Glutamatergic neuron (in vitro differentiated cells): ENCODE data around the gene NFKBIE. TPM values are rescaled to one million over a fixed set of nuclear protein-coding genes. Genes with fewer than 3 reads are reported as not detected.

Experiments used
- DNase-seq: peaks from one replicate; pipeline ENCODE4 v3.0.0; 2022
- H3K27ac Mint-ChIP-seq: one replicate; pipeline ENCODE4 v1.8.0; 2020; ENCODE audit warnings: mild to moderate bottlenecking, mixed read lengths, inconsistent platforms; ENCODE audit not compliant: unreplicated experiment
- H3K27me3 Mint-ChIP-seq: one replicate; pipeline ENCODE4 v1.8.0; 2020; ENCODE audit warnings: mild to moderate bottlenecking, moderate library complexity, mixed read lengths, inconsistent platforms; ENCODE audit not compliant: unreplicated experiment
- H3K36me3 Mint-ChIP-seq: one replicate; pipeline ENCODE4 v1.8.0; 2020; ENCODE audit warnings: mild to moderate bottlenecking, mixed read lengths, inconsistent platforms; ENCODE audit not compliant: unreplicated experiment
- H3K4me1 Mint-ChIP-seq: one replicate; pipeline ENCODE4 v1.8.0; 2020; ENCODE audit warnings: mild to moderate bottlenecking, low read depth, mixed read lengths, inconsistent platforms; ENCODE audit not compliant: unreplicated experiment
- H3K4me3 Mint-ChIP-seq: one replicate; pipeline ENCODE4 v1.8.0; 2020; ENCODE audit warnings: mild to moderate bottlenecking, mixed read lengths, inconsistent platforms; ENCODE audit not compliant: unreplicated experiment
- H3K9me3 Mint-ChIP-seq: one replicate; pipeline ENCODE4 v1.8.0; 2020; ENCODE audit warnings: mild to moderate bottlenecking, moderate library complexity, mixed read lengths, inconsistent platforms; ENCODE audit not compliant: unreplicated experiment
- total RNA-seq: library from RNA; stranded (reverse); fragmentation: NEBNext Ultra II Directional; extraction: Animal tissue kit (Norgen Biotek cat#: 25700); gene quantifications from one replicate; pipeline ENCODE4 v1.2.1, GENCODE V29; 2021; ENCODE audit not compliant: unreplicated experiment
- TF ChIP-seq, protein P1 (sequence below): fragments of 200-600 bp; sonication (generic); IDR thresholded peaks from one replicate; pipeline ENCODE4 v1.5.0; 2021; ENCODE audit not compliant: partially characterized antibody, unreplicated experiment

NFKBIE gene
- total RNA-seq, 1 donor from 2014 or later: 15.3 TPM

DNA sequence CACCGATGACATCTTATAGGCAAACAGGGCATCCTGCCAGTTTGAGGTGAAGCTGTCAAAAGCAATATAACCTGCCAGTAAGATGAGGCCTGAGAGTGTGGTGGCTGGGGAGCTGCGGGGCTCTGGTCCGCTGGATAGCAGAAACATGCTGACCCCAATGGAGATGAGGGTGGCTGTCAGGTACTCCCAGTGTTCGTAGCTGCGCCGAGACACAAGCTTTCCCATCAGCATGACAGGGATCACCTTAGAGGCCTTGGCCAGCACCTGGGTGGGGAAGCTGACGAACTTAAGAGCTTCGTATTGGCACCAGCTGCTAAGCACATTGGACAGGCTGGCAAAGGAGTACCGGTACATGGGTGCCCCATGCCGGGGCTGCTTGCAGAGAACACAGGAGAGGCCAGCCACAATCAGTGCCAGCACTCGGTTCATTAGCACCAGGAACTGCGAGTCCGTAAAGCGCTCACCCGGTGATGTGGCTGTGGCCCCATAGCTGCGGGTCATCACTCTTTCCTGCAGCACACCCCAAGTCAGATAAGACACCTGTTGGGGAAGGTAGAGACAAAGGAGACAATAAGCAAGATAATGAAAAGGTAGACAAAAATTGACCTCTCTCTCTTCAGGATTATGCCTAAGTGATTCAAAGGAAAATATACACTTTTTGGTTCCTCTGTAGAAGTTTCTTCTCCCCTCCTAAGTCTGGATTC is 10.1 kb downstream of the NFKBIE start:
- peak overlapping the region; percentile 98 for H3K27ac Mint-ChIP-seq
- H3K27me3 Mint-ChIP-seq: peaks cover 11% of the 10 kb centered on the region
- DNase-seq: no peak
- TF ChIP-seq, protein P1, sequence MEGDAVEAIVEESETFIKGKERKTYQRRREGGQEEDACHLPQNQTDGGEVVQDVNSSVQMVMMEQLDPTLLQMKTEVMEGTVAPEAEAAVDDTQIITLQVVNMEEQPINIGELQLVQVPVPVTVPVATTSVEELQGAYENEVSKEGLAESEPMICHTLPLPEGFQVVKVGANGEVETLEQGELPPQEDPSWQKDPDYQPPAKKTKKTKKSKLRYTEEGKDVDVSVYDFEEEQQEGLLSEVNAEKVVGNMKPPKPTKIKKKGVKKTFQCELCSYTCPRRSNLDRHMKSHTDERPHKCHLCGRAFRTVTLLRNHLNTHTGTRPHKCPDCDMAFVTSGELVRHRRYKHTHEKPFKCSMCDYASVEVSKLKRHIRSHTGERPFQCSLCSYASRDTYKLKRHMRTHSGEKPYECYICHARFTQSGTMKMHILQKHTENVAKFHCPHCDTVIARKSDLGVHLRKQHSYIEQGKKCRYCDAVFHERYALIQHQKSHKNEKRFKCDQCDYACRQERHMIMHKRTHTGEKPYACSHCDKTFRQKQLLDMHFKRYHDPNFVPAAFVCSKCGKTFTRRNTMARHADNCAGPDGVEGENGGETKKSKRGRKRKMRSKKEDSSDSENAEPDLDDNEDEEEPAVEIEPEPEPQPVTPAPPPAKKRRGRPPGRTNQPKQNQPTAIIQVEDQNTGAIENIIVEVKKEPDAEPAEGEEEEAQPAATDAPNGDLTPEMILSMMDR: no peak
- peaks cover 7% of the 10 kb centered on the region for H3K36me3 Mint-ChIP-seq
- H3K4me1 Mint-ChIP-seq: peaks cover 29% of the 10 kb centered on the region
- peaks cover 16% of the 10 kb centered on the region for H3K9me3 Mint-ChIP-seq
- peak overlapping the region; percentile 100 for H3K4me3 Mint-ChIP-seq

DNA sequence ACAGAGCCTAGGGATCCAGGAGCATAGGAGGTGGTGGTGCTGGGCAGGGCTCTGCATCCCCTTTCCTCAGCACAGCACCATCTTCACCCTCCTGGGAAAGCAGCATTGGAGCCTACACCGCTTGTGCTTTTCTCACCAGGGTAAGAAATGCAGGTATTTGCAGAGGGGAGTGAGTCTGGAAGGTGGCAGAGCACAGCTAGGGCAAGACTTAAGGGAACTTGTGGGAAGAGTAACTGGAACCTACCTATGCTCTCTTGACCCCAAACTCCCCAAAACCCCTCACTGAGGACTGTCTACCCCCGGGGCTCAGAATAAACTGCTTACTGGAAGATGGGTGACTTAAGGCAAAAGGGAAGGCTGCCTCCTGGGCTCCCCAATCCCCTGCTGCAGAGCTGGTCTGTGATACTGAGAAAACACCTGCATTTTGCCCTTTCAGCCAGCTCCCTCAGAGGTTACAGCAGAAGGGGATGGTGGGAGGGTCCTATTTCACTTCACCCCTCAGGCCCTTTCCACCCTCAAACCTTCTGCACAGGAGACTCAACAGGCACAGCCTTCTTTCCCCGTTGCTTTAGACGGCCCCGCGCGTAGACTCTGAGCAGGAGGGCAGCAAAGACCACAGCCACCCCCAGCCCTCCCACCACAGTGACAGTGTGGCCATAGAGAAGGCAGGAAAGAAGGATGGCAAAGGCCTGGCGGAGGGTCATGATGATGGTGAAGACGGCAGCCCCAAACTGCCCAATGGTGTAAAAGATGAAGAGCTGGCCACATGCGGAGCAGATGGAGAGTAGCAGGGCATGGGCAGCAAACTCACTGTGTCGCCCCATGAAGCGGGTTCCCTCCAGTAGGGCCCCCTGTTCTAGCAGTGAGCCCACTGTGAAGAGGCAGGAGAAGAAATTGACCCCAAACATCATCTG is 10.9 kb downstream of the NFKBIE start:
- Mint-ChIP-seq H3K27ac (peak overlapping the region; percentile 64), H3K27me3 (peaks cover 12% of the 10 kb centered on the region), H3K4me3 (peak overlapping the region; percentile 100), H3K4me1 (peaks cover 34% of the 10 kb centered on the region), H3K36me3 (peaks cover 11% of the 10 kb centered on the region), H3K9me3 (peaks cover 16% of the 10 kb centered on the region)
- DNase-seq: no peak
- TF ChIP-seq, protein P1: no peak

DNA sequence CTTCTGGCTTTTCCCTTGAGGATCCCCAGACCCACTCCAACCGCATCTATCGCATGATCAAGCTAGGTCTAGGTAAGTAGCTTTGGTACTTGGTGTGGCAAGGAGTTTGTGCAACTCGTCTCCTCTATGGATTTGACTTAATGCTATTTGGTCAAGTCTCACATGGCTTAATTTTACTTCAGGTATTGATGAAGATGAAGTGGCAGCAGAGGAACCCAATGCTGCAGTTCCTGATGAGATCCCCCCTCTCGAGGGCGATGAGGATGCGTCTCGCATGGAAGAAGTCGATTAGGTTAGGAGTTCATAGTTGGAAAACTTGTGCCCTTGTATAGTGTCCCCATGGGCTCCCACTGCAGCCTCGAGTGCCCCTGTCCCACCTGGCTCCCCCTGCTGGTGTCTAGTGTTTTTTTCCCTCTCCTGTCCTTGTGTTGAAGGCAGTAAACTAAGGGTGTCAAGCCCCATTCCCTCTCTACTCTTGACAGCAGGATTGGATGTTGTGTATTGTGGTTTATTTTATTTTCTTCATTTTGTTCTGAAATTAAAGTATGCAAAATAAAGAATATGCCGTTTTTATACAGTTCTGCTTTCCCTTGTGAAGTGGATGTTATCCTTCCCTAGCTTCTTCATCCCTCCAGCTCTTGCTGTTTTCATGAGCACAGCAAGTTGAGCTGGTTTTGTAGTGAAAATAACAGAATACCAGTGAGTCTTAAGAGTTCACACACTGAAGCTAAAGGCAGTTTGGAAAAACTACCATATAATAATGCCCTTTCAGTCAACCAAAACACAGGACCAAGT is 11.8 kb downstream of the NFKBIE start:
- H3K9me3 Mint-ChIP-seq: peaks cover 19% of the 10 kb centered on the region
- TF ChIP-seq, protein P1: peak; percentile 50
- peaks cover 14% of the 10 kb centered on the region for H3K27me3 Mint-ChIP-seq
- peak; percentile 75 for DNase-seq
- peaks cover 14% of the 10 kb centered on the region for H3K36me3 Mint-ChIP-seq
- H3K27ac Mint-ChIP-seq: no peak overlapping the region
- H3K4me1 Mint-ChIP-seq: peaks cover 41% of the 10 kb centered on the region
- peak overlapping the region; percentile 63 for H3K4me3 Mint-ChIP-seq

DNA sequence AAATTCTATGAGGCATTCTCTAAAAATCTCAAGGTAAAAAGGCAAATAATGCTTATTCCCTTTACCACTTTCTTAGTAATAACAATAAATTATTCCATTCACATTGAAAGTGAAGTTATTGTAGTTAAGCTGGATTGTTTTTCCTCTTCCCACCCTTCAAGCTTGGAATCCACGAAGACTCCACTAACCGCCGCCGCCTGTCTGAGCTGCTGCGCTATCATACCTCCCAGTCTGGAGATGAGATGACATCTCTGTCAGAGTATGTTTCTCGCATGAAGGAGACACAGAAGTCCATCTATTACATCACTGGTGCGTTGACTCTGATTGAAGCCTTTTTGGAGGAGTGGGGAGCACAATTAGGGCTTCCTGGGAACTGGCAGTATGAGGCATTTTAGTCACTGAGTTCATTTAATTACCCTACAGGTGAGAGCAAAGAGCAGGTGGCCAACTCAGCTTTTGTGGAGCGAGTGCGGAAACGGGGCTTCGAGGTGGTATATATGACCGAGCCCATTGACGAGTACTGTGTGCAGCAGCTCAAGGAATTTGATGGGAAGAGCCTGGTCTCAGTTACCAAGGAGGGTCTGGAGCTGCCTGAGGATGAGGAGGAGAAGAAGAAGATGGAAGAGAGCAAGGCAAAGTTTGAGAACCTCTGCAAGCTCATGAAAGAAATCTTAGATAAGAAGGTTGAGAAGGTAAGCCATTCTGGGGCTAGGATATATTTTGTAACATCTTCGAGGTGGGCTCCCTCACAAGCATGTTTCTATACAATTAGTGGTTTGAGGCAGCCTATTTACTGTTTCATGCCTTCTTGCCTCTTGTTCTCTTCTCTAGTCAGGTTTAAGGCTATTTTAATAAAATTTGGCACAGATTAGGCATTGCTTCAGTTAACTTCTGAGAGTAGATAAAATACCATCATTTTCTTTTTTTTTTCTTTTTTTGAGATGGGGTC is 13.5 kb downstream of the NFKBIE start:
- Mint-ChIP-seq H3K4me1 (peaks cover 37% of the 10 kb centered on the region), H3K36me3 (peaks cover 16% of the 10 kb centered on the region), H3K4me3 (peak overlapping the region; percentile 60)

More for the DNA sequence above, 13.5 kb downstream of the NFKBIE start:
- TF ChIP-seq, protein P1: no peak
- peaks cover 17% of the 10 kb centered on the region for H3K27me3 Mint-ChIP-seq
- peaks cover 23% of the 10 kb centered on the region for H3K9me3 Mint-ChIP-seq
- peak overlapping the region; percentile 29 for H3K27ac Mint-ChIP-seq
- DNase-seq: no peak
